Ishikawa (cell line): Measurements from ENCODE around the gene CEP83.

ENCODE experiments used
- CEBPB ChIP-seq: IDR thresholded peaks from 2 replicates; pipeline ENCODE4 v1.6.1; 2012
- CREB1 ChIP-seq: IDR thresholded peaks from 2 replicates; pipeline ENCODE4 v1.6.1; 2012; ENCODE audit warnings: low read depth
- EGR1 ChIP-seq: IDR thresholded peaks from 2 replicates; pipeline ENCODE4 v1.6.1; 2012
- EP300 ChIP-seq: IDR thresholded peaks from 2 replicates; pipeline ENCODE4 v1.6.1; 2012; ENCODE audit warnings: borderline replicate concordance
- FOXM1 ChIP-seq: IDR thresholded peaks from 2 replicates; pipeline ENCODE4 v1.6.1; 2012; ENCODE audit warnings: low read depth, borderline replicate concordance
- NFIC ChIP-seq: IDR thresholded peaks from 2 replicates; pipeline ENCODE4 v1.6.1; 2012
- RAD21 ChIP-seq: IDR thresholded peaks from 2 replicates; pipeline ENCODE4 v1.6.1; 2012; ENCODE audit warnings: low read depth
- TAF1 ChIP-seq: IDR thresholded peaks from 2 replicates; pipeline ENCODE4 v1.6.1; 2012; ENCODE audit warnings: low read depth, mild to moderate bottlenecking
- TCF12 ChIP-seq: IDR thresholded peaks from 2 replicates; pipeline ENCODE4 v1.6.1; 2012; ENCODE audit warnings: low read depth
- TEAD4 ChIP-seq: IDR thresholded peaks from 2 replicates; pipeline ENCODE4 v1.6.1; 2012
- YY1 ChIP-seq: IDR thresholded peaks from 2 replicates; pipeline ENCODE4 v1.6.1; 2012; ENCODE audit warnings: low read depth
- ZBTB7A ChIP-seq: IDR thresholded peaks from 2 replicates; pipeline ENCODE4 v1.6.1; 2012; ENCODE audit warnings: low read depth
- TF ChIP-seq, protein P1 (sequence below): IDR thresholded peaks from 2 replicates; pipeline ENCODE4 v1.6.1; 2012
- TF ChIP-seq, protein P2 (sequence below): IDR thresholded peaks from 2 replicates; pipeline ENCODE4 v1.6.1; 2012; ENCODE audit warnings: low read depth, mild to moderate bottlenecking
- TF ChIP-seq, protein P3 (sequence below): IDR thresholded peaks from 2 replicates; pipeline ENCODE4 v1.6.1; 2012

The CEP83 gene

DNA sequence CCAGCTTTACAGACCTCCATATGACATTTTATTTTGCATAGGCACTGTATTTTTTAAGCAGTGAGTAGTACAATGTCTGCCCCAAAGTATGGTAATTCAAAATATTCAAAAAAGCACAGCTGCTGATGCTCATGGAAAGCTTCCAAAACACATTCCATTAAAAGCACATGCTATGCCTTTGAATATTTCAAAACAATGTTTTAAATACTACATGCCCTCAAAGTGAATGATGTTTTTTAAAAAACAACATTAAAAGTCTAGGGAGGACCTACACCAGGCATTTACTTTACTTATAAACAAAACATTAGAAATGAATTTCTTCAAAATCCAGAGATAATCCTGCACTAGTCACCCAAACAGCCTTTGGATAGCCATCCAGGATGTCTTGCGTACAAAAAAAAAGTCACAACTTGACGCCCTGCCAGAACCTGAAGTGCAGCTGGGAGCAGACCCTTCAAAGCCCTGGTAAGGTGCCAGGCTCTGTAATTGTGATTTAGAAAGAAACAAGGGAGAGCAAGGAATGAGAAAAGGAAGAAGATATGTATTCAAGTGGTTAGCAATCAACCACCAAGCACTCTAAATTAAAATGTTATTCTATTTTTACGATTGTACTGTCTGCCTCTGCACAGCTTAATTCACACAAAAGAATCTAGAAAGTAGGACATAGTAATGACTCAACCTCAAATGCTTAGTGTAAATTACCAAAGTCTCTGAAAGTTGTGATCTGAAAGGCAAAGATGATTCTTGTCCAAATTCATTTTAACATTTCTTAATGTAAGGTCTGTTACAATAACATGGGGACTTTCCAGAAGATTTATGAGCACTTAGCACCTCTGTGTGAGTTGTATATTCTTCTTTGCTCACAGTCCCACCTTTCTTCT, 31.9 kb downstream of the CEP83 start:
- TF ChIP-seq NFIC, result peak; percentile 70
- TF ChIP-seq YY1, result no peak

DNA sequence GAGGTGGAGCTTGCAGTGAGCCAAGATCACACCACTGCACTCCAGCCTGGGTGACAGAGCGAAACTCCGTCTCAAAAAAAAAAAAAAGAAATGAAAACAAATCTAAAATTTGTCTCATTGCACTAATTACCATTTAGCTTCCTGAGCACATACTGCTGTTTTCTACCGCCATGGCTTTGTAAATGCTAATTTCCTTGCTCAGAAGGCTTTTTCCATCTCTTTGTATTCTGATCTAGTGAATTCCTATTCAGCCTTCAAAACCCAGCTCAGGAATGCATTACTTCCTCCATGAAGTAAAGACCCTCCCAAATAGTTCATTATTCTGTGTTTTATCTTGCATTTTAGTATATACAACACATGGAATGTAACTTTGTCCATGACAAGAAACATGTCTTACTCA, 33.6 kb downstream of the CEP83 start:
- TF ChIP-seq, protein P1, sequence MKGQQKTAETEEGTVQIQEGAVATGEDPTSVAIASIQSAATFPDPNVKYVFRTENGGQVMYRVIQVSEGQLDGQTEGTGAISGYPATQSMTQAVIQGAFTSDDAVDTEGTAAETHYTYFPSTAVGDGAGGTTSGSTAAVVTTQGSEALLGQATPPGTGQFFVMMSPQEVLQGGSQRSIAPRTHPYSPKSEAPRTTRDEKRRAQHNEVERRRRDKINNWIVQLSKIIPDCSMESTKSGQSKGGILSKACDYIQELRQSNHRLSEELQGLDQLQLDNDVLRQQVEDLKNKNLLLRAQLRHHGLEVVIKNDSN, result no peak
- TF ChIP-seq, protein P2, sequence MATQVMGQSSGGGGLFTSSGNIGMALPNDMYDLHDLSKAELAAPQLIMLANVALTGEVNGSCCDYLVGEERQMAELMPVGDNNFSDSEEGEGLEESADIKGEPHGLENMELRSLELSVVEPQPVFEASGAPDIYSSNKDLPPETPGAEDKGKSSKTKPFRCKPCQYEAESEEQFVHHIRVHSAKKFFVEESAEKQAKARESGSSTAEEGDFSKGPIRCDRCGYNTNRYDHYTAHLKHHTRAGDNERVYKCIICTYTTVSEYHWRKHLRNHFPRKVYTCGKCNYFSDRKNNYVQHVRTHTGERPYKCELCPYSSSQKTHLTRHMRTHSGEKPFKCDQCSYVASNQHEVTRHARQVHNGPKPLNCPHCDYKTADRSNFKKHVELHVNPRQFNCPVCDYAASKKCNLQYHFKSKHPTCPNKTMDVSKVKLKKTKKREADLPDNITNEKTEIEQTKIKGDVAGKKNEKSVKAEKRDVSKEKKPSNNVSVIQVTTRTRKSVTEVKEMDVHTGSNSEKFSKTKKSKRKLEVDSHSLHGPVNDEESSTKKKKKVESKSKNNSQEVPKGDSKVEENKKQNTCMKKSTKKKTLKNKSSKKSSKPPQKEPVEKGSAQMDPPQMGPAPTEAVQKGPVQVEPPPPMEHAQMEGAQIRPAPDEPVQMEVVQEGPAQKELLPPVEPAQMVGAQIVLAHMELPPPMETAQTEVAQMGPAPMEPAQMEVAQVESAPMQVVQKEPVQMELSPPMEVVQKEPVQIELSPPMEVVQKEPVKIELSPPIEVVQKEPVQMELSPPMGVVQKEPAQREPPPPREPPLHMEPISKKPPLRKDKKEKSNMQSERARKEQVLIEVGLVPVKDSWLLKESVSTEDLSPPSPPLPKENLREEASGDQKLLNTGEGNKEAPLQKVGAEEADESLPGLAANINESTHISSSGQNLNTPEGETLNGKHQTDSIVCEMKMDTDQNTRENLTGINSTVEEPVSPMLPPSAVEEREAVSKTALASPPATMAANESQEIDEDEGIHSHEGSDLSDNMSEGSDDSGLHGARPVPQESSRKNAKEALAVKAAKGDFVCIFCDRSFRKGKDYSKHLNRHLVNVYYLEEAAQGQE, result no peak
- TF ChIP-seq EP300 (no peak), CEBPB (no peak), YY1 (no peak)

DNA sequence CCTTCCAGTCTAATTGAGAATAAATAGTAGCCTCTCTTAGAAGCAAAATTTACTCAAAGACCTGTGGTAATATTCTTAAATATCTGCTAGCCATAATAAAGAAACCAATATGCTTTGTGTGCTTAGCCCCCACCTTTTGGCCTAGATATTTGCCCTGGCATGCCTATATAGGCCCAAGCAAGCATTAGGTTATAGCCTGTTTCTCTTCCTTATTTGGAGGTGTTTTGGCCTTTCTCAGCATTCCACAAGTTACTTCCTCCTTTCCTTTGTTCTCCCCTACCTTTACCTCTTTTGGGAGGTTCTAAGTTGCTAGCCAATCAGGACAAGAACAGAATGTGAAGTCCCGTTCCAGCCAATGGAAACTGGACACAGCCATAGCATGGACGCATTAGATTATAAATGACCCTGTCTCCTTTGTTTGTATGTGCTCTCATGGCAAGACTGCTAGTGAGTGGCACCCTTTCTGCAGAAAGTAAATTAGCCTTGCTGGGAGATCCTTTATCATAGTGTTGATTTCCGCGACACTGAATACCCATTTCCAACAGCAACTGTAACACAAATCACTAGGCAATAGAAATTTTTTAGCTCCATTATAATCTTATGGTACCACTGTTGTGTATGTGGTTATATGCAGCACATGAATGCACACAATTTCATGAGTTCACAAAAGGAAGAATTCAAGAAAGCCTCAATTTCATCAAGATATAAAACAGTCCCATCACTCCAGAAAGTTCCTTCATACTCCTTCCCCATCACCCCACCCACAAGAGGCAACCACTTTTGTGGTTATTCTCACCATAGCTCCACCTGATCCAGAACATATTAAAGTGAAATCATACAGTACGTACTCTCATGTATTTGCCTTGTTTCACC, 37.6 kb downstream of the CEP83 start:
- no peak for TF ChIP-seq TAF1
- TF ChIP-seq, protein P1, result peak; percentile 42

DNA sequence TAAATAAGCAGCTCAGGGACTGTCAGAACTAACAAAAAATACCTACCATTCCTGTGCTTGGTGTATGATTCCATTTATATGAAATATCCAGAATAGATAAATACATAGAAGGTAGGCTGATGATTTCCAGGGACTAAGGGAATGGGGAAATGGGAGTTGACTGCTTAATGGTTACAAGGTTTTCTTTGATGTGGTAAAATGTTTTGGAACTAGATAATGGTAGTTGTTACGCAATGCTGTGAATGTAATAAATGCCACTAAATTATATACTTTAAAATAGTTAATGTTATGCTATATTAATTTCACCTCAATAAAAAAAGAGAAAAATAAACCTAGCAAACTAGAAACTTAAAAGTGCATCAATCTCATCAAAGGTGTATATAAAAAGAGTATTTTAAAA, 41.1 kb downstream of the CEP83 start:
- peak; percentile 37; the same call in 1 of the 2 replicates for TF ChIP-seq CEBPB
- no peak for TF ChIP-seq NFIC

DNA sequence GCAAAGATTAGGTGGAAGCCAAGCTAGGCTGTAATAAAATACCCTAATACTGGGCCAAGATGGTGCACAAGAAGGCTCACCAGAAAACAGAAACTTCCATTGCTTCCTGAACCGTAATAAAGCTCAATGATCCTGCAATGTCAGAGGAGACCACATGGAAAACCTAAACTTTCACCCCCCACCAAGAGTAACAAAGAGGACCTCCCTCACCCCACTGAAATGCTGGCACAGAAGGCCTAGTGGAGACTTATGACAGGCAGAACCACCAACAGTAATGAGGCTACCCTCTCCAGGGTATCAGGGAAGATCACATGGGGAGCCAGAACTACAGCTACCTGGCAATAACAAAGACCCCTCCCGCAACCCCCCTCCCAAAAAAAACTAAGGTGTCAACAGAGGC, 43.1 kb downstream of the CEP83 start:
- TF ChIP-seq, protein P2, result no peak
- no peak for TF ChIP-seq RAD21
- no peak for TF ChIP-seq EP300
- TF ChIP-seq TCF12, result no peak
- no peak for TF ChIP-seq TAF1
- no peak for TF ChIP-seq CREB1
- TF ChIP-seq, protein P3, sequence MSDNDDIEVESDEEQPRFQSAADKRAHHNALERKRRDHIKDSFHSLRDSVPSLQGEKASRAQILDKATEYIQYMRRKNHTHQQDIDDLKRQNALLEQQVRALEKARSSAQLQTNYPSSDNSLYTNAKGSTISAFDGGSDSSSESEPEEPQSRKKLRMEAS, result no peak

DNA sequence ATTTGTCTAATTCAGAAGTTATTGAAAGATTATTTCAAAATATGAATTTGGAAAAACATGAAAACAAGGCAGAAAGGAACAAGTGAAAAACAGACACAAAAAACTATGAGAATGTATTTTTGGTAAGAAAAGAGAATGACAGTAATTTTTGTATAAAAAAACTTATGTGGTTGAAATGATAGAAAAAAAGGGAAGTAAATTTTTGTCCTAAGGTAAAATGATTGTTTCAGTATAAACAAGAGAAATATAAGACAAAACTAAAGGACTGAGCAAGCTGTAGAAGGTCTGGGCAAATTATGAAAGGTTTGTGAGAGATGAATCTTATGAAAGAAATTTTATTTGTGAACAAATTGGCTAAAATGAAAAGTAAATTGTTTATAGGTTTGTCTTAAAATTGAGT, 44.6 kb downstream of the CEP83 start:
- TF ChIP-seq, protein P2, result no peak
- TF ChIP-seq, protein P1, result no peak
- TF ChIP-seq YY1, result no peak
- no peak for TF ChIP-seq TEAD4
- no peak for TF ChIP-seq TCF12
- TF ChIP-seq ZBTB7A, result no peak
- no peak for TF ChIP-seq NFIC
- TF ChIP-seq EGR1, result no peak
- no peak for TF ChIP-seq FOXM1
- TF ChIP-seq TAF1, result no peak
- TF ChIP-seq CREB1, result no peak
- no peak for TF ChIP-seq CEBPB
- TF ChIP-seq EP300, result no peak
- no peak for TF ChIP-seq RAD21
- TF ChIP-seq, protein P3, result no peak
